Activated CD4-positive, alpha-beta T cell treated with anti-CD3 and anti-CD28 coated beads, Interleukin-2, Interleukin-4, amounts not matched to agents 100 ng/mL and 50 ng/mL, durations not matched to agents 16 hours and 8 hours (primary cell): ENCODE results near the gene KRTAP16-1.
"Not testable (repeated sequence)": the region's sequence is repeated elsewhere in the genome, so short reads cannot be mapped to it uniquely, and the experiment has no call there.

Experiments used
- DNase-seq: peaks from one replicate; pipeline ENCODE4 v3.0.0-alpha.2; 2020; ENCODE audit warnings: low spot score

Gene KRTAP16-1

DNA sequence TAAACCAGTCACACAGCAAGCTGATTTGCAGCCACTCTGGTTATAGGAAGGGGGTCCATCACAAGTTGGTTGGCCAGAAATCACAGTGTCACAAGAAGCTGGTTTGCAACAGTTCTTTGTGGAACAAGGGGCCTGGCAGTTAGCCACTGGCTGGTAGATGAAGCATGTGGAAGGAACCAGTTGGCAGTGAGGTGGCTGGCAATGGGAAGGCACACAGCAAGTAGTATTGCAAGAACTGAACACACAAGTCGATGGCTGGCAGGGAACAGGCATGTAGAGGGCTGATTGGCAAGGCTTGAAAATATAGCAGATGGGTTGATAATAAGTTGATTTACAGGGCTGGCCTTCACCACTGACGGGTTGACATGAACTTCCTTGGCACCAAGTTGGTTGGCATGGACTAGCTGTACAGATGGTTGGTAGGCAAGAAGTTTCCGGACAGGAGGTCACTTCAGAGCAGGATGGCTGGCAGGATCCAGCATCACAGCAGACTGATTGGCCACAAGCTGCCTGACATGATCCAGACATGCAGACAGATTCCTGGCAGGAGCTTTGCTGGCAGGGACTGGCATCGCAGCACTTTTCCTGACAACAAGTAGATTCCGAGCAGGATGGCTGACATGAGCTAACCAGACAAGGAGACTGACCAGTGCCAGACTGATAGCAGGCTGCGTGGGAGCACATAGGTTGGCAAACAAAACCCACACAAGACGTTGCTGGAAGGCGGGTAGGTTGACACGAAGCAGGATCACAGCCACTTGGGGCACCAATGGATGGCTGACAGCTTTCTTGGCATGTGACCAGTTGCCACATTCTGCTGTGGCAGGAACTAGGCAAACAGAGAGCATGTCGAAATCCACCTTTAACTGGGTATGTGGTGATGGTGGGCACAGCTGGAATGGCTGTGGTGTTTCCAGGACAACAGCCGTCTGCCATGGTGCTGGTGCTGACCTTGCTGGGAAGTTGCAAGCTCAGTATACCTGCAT is 6.9 kb downstream of the KRTAP16-1 start, which contains the start of gene KRTAP29-1:
Gene KRTAP29-1 (minus strand): TSS at position 936 of the 986 bp plus-strand sequence. CDS start 0 bp downstream, at position 936.
- DNase-seq: no peak

- DNase-seq: no peak
These were observed 7.8 kb downstream of the KRTAP16-1 start for GRCh38 chr17:41301204-41301790.

GRCh38 chr17:41298458-41299135 is 10.5 kb downstream of the KRTAP16-1 start:
- DNase-seq: no peak

DNA sequence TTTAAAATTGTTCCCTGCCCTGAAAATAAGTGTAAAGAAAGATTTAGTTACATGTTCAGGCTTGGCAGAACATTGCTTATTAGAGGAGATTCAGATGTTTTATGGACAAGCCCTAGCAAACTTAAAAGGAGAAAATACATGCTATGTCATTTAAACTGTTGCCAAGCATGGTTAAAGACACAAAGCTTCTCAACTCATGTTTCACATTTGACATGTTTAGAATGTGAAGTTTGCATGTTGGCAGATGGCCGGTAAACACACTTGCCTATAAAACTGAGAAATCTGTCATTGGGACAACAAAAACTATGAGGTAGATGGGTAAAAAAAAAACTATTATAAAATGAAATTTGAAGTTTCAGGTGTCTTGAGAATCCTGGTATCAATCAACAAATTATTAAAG is 12.3 kb downstream of the KRTAP16-1 start:
- no peak for DNase-seq

DNA sequence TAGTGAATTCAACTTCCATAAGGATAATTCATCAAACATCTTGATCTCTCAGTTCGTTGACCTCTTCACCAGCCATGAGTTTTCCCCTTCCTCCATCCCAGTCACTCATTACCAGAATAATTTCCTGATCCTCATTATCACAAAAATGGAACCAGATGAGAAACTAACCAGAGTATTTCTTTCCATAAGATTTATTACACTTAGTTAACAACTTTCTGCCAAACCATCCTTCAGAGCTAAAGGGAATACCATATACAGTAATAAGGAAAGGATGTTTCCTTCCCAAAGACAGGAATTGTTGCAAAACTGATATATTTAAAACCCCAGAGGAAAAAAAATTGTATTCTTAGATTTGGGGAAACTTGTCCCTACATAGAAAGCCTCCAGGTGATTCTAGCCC is 15.1 kb downstream of the KRTAP16-1 start:
- no peak for DNase-seq

DNA sequence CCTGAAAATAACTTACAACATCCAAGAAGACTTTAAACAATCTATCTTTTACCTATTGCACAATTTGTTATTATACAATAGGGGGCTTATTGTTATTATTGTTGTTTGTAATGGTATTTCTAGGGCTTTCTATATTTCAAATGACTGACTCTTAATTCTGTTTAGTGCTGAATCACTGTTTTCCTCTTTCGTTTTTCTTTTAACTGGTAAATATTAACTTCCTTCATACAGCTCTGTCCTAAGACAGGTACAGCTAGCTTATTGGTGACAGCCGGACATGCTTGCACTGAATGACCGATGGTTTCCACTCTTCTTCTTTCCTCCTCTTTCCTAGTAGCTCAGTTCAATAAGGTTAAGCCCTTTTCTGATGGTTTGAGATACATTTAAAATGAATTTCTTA is 22.1 kb downstream of the KRTAP16-1 start:
- DNase-seq: no peak

GRCh38 chr17:41284546-41284945 is 24.6 kb downstream of the KRTAP16-1 start:
- DNase-seq: no peak

GRCh38 chr17:41284043-41284442 is 25.1 kb downstream of the KRTAP16-1 start:
- no peak for DNase-seq

- no peak for DNase-seq
These were observed 30.7 kb downstream of the KRTAP16-1 start for GRCh38 chr17:41278176-41278955.

DNA sequence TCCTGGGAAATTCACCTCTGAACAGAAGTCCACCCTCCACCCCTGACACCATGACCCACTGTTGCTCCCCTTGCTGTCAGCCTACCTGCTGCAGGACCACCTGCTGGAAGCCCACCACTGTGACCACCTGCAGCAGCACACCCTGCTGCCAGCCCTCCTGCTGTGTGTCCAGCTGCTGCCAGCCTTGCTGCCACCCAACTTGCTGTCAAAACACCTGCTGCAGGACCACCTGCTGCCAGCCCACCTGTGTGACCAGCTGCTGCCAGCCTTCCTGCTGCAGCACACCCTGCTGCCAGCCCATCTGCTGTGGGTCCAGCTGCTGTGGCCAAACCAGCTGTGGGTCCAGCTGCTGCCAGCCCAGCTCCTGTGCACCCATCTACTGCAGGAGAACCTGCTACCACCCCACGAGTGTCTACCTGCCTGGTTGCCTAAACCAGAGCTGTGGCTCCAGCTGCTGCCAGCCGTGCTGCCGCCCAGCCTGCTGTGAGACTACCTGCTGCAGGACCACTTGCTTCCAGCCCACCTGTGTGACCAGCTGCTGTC is 33.4 kb downstream of the KRTAP16-1 start, which contains the start of gene KRTAP9-7:
Gene KRTAP9-7 (plus strand): TSS at position 51 of the 543 bp plus-strand sequence. CDS start 0 bp downstream, at position 51.
- DNase-seq: not testable (repeated sequence)

- DNase-seq: no peak
These were observed 37.3 kb downstream of the KRTAP16-1 start for GRCh38 chr17:41271858-41272257.

DNA sequence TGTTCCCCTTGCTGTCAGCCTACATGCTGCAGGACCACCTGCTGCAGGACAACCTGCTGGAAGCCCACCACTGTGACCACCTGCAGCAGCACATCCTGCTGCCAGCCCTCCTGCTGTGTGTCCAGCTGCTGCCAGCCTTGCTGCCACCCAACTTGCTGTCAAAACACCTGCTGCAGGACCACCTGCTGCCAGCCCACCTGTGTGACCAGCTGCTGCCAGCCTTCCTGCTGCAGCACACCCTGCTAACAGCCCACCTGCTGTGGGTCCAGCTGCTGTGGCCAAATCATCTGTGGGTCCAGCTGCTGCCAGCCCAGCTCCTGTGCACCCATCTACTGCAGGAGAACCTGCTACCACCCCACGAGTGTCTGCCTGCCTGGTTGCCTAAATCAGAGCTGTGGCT is 37.8 kb downstream of the KRTAP16-1 start:
- DNase-seq: not testable (repeated sequence)

GRCh38 chr17:41267711-41268110 is 41.4 kb downstream of the KRTAP16-1 start:
- no peak for DNase-seq

DNA sequence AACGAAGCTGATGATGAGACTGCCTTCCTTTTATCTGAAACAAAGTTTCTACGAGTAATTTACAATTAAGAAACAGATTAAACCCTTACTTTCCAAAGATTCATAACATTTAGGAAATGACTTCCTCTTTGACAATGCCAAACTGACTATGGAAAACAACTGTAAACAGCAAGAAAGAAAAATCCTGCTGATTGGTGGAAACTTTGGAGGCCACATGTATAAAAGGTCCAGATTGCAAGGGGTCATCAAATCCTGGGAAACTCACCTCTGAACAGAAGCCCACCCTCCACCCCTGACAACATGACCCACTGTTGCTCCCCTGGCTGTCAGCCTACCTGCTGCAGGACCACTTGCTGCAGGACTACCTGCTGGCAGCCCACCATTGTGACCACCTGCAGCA is 44.0 kb downstream of the KRTAP16-1 start, which contains the start of gene KRTAP9-6:
Gene KRTAP9-6 (plus strand): TSS at position 301 of the 400 bp plus-strand sequence. CDS start 0 bp downstream, at position 301.
- DNase-seq: no peak

DNA sequence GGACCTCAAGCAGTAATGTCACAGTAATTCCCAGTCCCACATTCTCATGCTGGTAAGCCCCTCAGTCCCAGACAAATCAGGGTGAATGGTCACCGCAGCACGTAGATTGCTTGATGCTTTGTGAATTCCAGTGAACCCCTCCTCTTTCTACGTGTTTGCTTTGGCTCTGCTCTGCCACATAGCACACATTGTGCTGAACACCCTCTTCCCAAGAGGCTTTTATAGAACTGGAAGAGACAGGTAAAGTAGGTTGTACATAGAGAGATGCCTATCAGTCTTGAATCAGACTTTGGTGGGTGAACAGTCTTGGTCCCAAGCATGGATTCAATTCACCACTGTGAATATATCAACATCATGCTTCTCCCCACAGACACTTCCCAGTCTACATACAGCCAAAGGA is 44.5 kb downstream of the KRTAP16-1 start:
- no peak for DNase-seq

DNA sequence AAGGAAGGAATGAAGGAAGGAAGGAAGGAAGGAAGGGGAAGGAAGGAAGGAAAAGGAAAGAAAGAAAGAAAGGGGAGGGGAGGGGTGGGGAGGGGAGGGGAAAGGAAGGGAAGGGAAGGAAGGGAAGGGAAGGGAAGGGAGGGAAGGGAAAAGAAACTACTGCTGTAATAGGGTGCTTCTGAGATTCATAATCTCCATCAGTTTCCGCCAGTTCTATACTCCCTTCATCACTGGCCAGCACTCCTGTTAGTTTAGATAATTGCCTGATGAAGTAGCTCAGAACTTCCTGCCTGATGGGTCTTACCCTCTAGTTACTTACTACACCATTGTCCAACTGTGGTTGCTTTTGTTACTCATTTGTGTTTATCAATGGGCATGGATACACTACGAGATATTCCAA is 45.9 kb downstream of the KRTAP16-1 start:
- no peak for DNase-seq

GRCh38 chr17:41258406-41258805 is 50.7 kb downstream of the KRTAP16-1 start:
- DNase-seq: no peak
